ENCODE results near the gene A3GALT2.

DNA sequence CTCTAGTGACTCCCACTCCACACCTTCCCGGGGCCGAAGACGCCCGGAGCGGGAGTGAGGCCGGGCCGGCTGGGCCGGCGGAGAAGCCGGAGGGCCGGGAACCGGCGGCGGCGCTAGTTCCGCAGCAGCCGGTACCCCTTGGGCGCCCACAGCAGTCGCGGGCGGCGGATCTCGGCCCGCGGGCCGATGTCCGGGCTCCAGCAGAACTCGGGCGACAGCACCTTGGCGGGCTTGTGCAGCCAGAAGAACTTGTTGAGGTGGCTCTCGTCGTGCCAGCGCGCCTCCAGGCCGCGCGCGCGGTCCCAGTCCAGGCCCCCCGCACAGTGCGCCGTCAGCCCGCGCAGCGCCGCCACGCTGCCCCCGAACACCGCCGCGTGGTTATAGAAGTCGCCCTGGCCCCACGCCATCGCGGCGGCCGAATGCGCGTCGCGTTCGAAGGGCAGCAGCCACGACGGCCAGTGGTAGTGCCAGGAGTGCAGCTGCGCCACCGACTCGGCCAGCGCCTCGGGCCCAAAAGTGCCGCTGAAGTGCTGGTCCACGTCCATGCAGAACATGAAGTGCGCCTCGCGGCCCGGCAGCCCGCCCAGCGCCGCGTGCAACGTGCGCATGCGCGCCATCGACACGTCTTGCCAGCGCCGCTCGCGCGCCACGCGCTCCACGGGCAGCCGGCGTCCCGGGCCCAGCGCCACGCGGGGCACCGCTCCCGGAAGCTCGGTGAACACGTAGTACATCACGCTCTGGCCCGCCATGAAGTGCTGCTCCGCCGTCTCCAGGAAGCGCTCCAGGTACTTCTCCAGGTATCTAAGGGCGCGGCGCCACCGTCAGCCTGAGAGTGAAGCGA is 14.0 kb downstream of the A3GALT2 start:
- TF ChIP-seq, protein P1, sequence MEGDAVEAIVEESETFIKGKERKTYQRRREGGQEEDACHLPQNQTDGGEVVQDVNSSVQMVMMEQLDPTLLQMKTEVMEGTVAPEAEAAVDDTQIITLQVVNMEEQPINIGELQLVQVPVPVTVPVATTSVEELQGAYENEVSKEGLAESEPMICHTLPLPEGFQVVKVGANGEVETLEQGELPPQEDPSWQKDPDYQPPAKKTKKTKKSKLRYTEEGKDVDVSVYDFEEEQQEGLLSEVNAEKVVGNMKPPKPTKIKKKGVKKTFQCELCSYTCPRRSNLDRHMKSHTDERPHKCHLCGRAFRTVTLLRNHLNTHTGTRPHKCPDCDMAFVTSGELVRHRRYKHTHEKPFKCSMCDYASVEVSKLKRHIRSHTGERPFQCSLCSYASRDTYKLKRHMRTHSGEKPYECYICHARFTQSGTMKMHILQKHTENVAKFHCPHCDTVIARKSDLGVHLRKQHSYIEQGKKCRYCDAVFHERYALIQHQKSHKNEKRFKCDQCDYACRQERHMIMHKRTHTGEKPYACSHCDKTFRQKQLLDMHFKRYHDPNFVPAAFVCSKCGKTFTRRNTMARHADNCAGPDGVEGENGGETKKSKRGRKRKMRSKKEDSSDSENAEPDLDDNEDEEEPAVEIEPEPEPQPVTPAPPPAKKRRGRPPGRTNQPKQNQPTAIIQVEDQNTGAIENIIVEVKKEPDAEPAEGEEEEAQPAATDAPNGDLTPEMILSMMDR (IDR thresholded peaks at IDR 0.05): no peak
- TF ChIP-seq POLR2A (IDR thresholded peaks at IDR 0.05) (no peak), EP300 (IDR thresholded peaks at IDR 0.05; ENCODE audit: low read depth) (no peak), POLR2AphosphoS5 (IDR thresholded peaks at IDR 0.05) (no peak)

Data from transverse colon (tissue), 4 donors.